KOPT-K1 (cell line): ENCODE data around the gene FYB2.

Experiments
- H3K27ac ChIP-seq: fragments of 200-600 bp; sonication (generic); 2 replicates; pipeline ENCODE4 v1.5.1; 2016; ENCODE audit warnings: antibody characterized with exemption, mild to moderate bottlenecking, low read depth, low read length; ENCODE audit not compliant: poor library complexity, severe bottlenecking
- H3K36me3 ChIP-seq: fragments of 200-600 bp; sonication (generic); 2 replicates; pipeline ENCODE4 v1.5.1; 2017; ENCODE audit warnings: antibody characterized with exemption, mild to moderate bottlenecking, low read length, moderate library complexity; ENCODE audit not compliant: insufficient read depth
- H3K9me3 ChIP-seq: fragments of 200-600 bp; sonication (generic); 2 replicates; pipeline ENCODE4 v1.5.1; 2017; ENCODE audit warnings: antibody characterized with exemption, low read length, mild to moderate bottlenecking; ENCODE audit not compliant: insufficient read depth, poor library complexity, severe bottlenecking

Gene FYB2

GRCh38 chr1:56728964-56729363 lies 90.2 kb downstream of the FYB2 start:
- H3K36me3 ChIP-seq = no peaks in the 10 kb centered on the region
- H3K9me3 ChIP-seq = no peaks in the 10 kb centered on the region
- no peak overlapping the region for H3K27ac ChIP-seq

- Histone ChIP-seq H3K9me3 (no peaks in the 10 kb centered on the region), H3K27ac (no peak overlapping the region), H3K36me3 (no peaks in the 10 kb centered on the region)
These were observed 92.5 kb downstream of the FYB2 start for GRCh38 chr1:56726706-56727105.

GRCh38 chr1:56719171-56719570 lies 100.0 kb downstream of the FYB2 start:
- Histone ChIP-seq H3K27ac (no peak overlapping the region), H3K9me3 (no peaks in the 10 kb centered on the region), H3K36me3 (no peaks in the 10 kb centered on the region)

- no peaks in the 10 kb centered on the region for H3K9me3 ChIP-seq
- no peak overlapping the region for H3K27ac ChIP-seq
- H3K36me3 ChIP-seq = no peaks in the 10 kb centered on the region
These were observed 104.0 kb downstream of the FYB2 start for GRCh38 chr1:56715156-56715555.

GRCh38 chr1:56713112-56713511 lies 106.1 kb downstream of the FYB2 start:
- H3K36me3 ChIP-seq = no peaks in the 10 kb centered on the region
- no peak overlapping the region for H3K27ac ChIP-seq
- no peaks in the 10 kb centered on the region for H3K9me3 ChIP-seq

- Histone ChIP-seq H3K27ac (no peak overlapping the region), H3K9me3 (no peaks in the 10 kb centered on the region), H3K36me3 (no peaks in the 10 kb centered on the region)
These were observed 107.1 kb downstream of the FYB2 start for GRCh38 chr1:56712150-56712549.

- Histone ChIP-seq H3K9me3 (no peaks in the 10 kb centered on the region), H3K27ac (no peak overlapping the region), H3K36me3 (no peaks in the 10 kb centered on the region)
These were observed 108.6 kb downstream of the FYB2 start for GRCh38 chr1:56710646-56711045.

GRCh38 chr1:56709995-56710394 lies 109.2 kb downstream of the FYB2 start:
- H3K9me3 ChIP-seq = no peaks in the 10 kb centered on the region
- no peaks in the 10 kb centered on the region for H3K36me3 ChIP-seq
- no peak overlapping the region for H3K27ac ChIP-seq

GRCh38 chr1:56709269-56709880 lies 109.8 kb downstream of the FYB2 start:
- H3K27ac ChIP-seq = no peak overlapping the region
- no peaks in the 10 kb centered on the region for H3K36me3 ChIP-seq
- no peaks in the 10 kb centered on the region for H3K9me3 ChIP-seq

GRCh38 chr1:56707379-56707778 lies 111.8 kb downstream of the FYB2 start:
- H3K36me3 ChIP-seq = no peaks in the 10 kb centered on the region
- H3K9me3 ChIP-seq = no peaks in the 10 kb centered on the region
- H3K27ac ChIP-seq = no peak overlapping the region

GRCh38 chr1:56703747-56704146 lies 115.5 kb downstream of the FYB2 start:
- peaks cover 8% of the 10 kb centered on the region for H3K9me3 ChIP-seq
- H3K27ac ChIP-seq = no peak overlapping the region
- H3K36me3 ChIP-seq = no peaks in the 10 kb centered on the region

- Histone ChIP-seq H3K36me3 (no peaks in the 10 kb centered on the region), H3K27ac (no peak overlapping the region)
These were observed 122.5 kb downstream of the FYB2 start for GRCh38 chr1:56696663-56697062.

GRCh38 chr1:56688522-56689026 lies 130.6 kb downstream of the FYB2 start:
- no peaks in the 10 kb centered on the region for H3K9me3 ChIP-seq
- H3K27ac ChIP-seq = no peak overlapping the region
- H3K36me3 ChIP-seq = no peaks in the 10 kb centered on the region

More at GRCh38 chr1:56696663-56697062, 122.5 kb downstream of the FYB2 start:
- H3K9me3 ChIP-seq = peaks cover 8% of the 10 kb centered on the region

- no peak overlapping the region for H3K27ac ChIP-seq
- H3K36me3 ChIP-seq = no peaks in the 10 kb centered on the region
- no peaks in the 10 kb centered on the region for H3K9me3 ChIP-seq
These were observed 133.0 kb downstream of the FYB2 start for GRCh38 chr1:56686169-56686568.

- no peak overlapping the region for H3K27ac ChIP-seq
- no peaks in the 10 kb centered on the region for H3K9me3 ChIP-seq
- H3K36me3 ChIP-seq = no peaks in the 10 kb centered on the region
These were observed 135.6 kb downstream of the FYB2 start for GRCh38 chr1:56683569-56683968.

- no peaks in the 10 kb centered on the region for H3K36me3 ChIP-seq
- no peaks in the 10 kb centered on the region for H3K9me3 ChIP-seq
- H3K27ac ChIP-seq = no peak overlapping the region
These were observed 142.6 kb downstream of the FYB2 start for GRCh38 chr1:56676571-56677035.
